Panc1 (cell line): Measurements from ENCODE around the gene MAP4K4. TPM values are rescaled to one million over a fixed set of nuclear protein-coding genes. Genes with fewer than 3 reads are reported as not detected.

Experiments
- ATAC-seq: fragments of 200-7000 bp; cut with Tn5 transposase; 2 replicates; pipeline ENCODE4 v1.9.1; 2020; ENCODE audit warnings: mild to moderate bottlenecking, moderate library complexity
- BruUV-seq: library from RNA; stranded (reverse); fragments of 400-500 nt; replicated peaks from 2 replicates; lab custom pipeline; 2021; lab: Mats Ljungman, UMichigan
- CTCF ChIA-PET: fragments of 300-600 bp; sonication (Branson Sonifier 250); formaldehyde crosslinking; loops from one replicate; lab custom pipeline; 2022; ENCODE audit warnings: antibody characterized with exemption; lab: Charles Lee
- POLR2A ChIA-PET: fragments of 300-600 bp; sonication (Branson Sonifier 250); formaldehyde crosslinking; loops from one replicate; lab custom pipeline; 2022; ENCODE audit warnings: antibody characterized with exemption; lab: Charles Lee
- DNase-seq: peaks from one replicate; pipeline ENCODE4 v3.0.0-alpha.2; 2010; ENCODE audit warnings: low read depth, low spot score
- H3K27ac ChIP-seq: 2 replicates; pipeline ENCODE4 v1.5.1; 2011; ENCODE audit warnings: mild to moderate bottlenecking, low read length, inconsistent platforms
- H3K27me3 ChIP-seq: fragments of 200-500 bp; sonication (Bioruptor generic); 2 replicates; pipeline ENCODE4 v1.6.0; 2014; ENCODE audit warnings: low read length, inconsistent platforms; ENCODE audit not compliant: control insufficient read depth, insufficient read depth
- H3K36me3 ChIP-seq: fragments of 200-500 bp; sonication (Bioruptor generic); 2 replicates; pipeline ENCODE4 v1.5.1; 2014; ENCODE audit warnings: inconsistent platforms, mild to moderate bottlenecking, low read length, moderate library complexity; ENCODE audit not compliant: control insufficient read depth, insufficient read depth
- H3K4me1 ChIP-seq: 2 replicates; pipeline ENCODE4 v1.5.1; 2011; ENCODE audit warnings: inconsistent platforms, mild to moderate bottlenecking, low read length, moderate library complexity; ENCODE audit not compliant: control insufficient read depth, insufficient read depth
- H3K4me3 ChIP-seq, 2 experiments: 2 replicates each; pipeline ENCODE4 v1.5.1; 2011 to 2012; ENCODE audit warnings: low read depth in 2 of 2, low read length in 2 of 2, mild to moderate bottlenecking in 2 of 2, inconsistent platforms in 1 of 2, moderate library complexity in 1 of 2
- H3K9me3 ChIP-seq: fragments of 200-500 bp; sonication (Bioruptor generic); 2 replicates; pipeline ENCODE4 v1.5.1; 2014; ENCODE audit warnings: low read depth, mild to moderate bottlenecking, inconsistent platforms, low read length, moderate library complexity; ENCODE audit not compliant: control insufficient read depth, insufficient read depth
- CTCF ChIP-seq: fragments of 450-650 bp; IDR thresholded peaks from 2 replicates; pipeline ENCODE4 v1.5.1; 2017; ENCODE audit warnings: mild to moderate bottlenecking
- POLR2AphosphoS5 ChIP-seq: IDR thresholded peaks from 2 replicates; pipeline ENCODE4 v1.6.1; 2012; ENCODE audit warnings: mild to moderate bottlenecking, low read depth, low read length, moderate library complexity
- REST ChIP-seq, 2 experiments: IDR thresholded peaks; 2 replicates each; pipeline ENCODE4 v1.6.1; 2011 to 2012; ENCODE audit warnings: low read depth in 2 of 2, control low read depth in 1 of 2, low read length in 1 of 2, mild to moderate bottlenecking in 1 of 2, moderate library complexity in 1 of 2; ENCODE audit not compliant: insufficient read depth in 1 of 2
- SIN3A ChIP-seq: IDR thresholded peaks from 2 replicates; pipeline ENCODE4 v1.6.1; 2012; ENCODE audit warnings: low read depth, mild to moderate bottlenecking, low read length, moderate library complexity, borderline replicate concordance; ENCODE audit not compliant: insufficient read depth
- TCF7L2 ChIP-seq: IDR thresholded peaks from 2 replicates; pipeline ENCODE4 v1.6.1; 2011; ENCODE audit warnings: mild to moderate bottlenecking, low read depth, low read length, inconsistent platforms
- in situ Hi-C: cut with HindIII; loops from 2 replicates; pipeline ENCODE4 v1.10.0; 2016; ENCODE audit warnings: low sequenced_read_pairs, low pct_unique_long_range_greater_than_20kb
- intact Hi-C: fragments of 100-400 bp; cut with micrococcal nuclease; formaldehyde crosslinking; loops from one replicate; pipeline ENCODE4 v1.10.0; 2022; ENCODE audit not compliant: unreplicated experiment
- total RNA-seq: library from RNA; stranded (reverse); gene quantifications from one replicate; pipeline ENCODE4 v1.2.1, GENCODE V29; 2021; ENCODE audit not compliant: unreplicated experiment

MAP4K4 gene
- total RNA-seq, 1 experiment from 2014 or later: 68.5 TPM

- no peaks in the 10 kb centered on the region for H3K36me3 ChIP-seq
- H3K4me1 ChIP-seq: no peaks in the 10 kb centered on the region
- intact Hi-C loops: no loop called here
- H3K9me3 ChIP-seq: peaks cover 4% of the 10 kb centered on the region; the same call in 1 of the 2 replicates
- in situ Hi-C loops: no loop called here
- H3K27me3 ChIP-seq: no peaks in the 10 kb centered on the region
- CTCF ChIA-PET: interaction anchor here (0.6 kb wide), 1 partner anchor 17 kb away, joined by 5 read pairs; no protein-coding TSS in a partner anchor
- ATAC-seq (no peak), DNase-seq (no peak)
- POLR2A ChIA-PET: no interaction called here
- BruUV-seq: no TSS peak
- H3K4me3 ChIP-seq: no peak overlapping the region
- TF ChIP-seq TCF7L2 (no peak), REST (IDR thresholded peaks at IDR 0.05; ENCODE audit: insufficient read depth in 1 of 2, low read depth in 2 of 2, low read length in 1 of 2) (no peak), SIN3A (no peak), POLR2AphosphoS5 (no peak), CTCF (no peak)
- H3K27ac ChIP-seq: no peak overlapping the region
Observed at GRCh38 chr2:101724125-101724474, 26.6 kb downstream of the MAP4K4 start.

DNA sequence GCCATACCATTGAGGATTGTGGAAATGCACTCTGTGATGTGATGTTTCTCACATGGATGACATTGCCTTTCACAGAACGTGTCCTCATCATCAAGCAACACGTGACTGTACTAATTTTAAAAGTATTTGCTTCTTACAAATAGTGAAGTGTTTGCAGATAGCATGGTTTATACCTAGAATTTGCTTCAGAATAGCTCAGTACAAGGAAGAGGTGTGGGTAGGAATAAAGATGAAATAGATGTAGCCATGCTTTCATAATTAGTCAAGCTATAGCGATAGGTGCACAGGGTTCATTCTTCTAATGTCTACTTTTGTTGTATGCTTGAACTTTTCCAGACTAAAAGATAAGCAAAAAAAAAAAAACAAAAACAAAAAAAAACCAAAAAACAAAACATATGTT is 27.5 kb downstream of the MAP4K4 start:
- ChIA-PET CTCF (interaction anchor here (0.7 kb wide), 1 partner anchor 40 kb away, joined by 3 read pairs; no protein-coding TSS in a partner anchor), POLR2A (no interaction called here)
- Histone ChIP-seq H3K27ac (no peak overlapping the region), H3K36me3 (no peaks in the 10 kb centered on the region), H3K4me1 (no peaks in the 10 kb centered on the region), H3K9me3 (peaks cover 4% of the 10 kb centered on the region; the same call in 1 of the 2 replicates), H3K27me3 (no peaks in the 10 kb centered on the region), H3K4me3 (no peak overlapping the region)
- TF ChIP-seq POLR2AphosphoS5 (no peak), TCF7L2 (no peak), REST (IDR thresholded peaks at IDR 0.05; ENCODE audit: insufficient read depth in 1 of 2, low read depth in 2 of 2, low read length in 1 of 2) (no peak), SIN3A (no peak), CTCF (no peak)
- DNase-seq: no peak
- intact Hi-C loops (no loop called here), in situ Hi-C loops (no loop called here)
- no peak for ATAC-seq
- BruUV-seq: no TSS peak
